ENCODE measurements around the gene MYO1A.

The MYO1A gene

DNA sequence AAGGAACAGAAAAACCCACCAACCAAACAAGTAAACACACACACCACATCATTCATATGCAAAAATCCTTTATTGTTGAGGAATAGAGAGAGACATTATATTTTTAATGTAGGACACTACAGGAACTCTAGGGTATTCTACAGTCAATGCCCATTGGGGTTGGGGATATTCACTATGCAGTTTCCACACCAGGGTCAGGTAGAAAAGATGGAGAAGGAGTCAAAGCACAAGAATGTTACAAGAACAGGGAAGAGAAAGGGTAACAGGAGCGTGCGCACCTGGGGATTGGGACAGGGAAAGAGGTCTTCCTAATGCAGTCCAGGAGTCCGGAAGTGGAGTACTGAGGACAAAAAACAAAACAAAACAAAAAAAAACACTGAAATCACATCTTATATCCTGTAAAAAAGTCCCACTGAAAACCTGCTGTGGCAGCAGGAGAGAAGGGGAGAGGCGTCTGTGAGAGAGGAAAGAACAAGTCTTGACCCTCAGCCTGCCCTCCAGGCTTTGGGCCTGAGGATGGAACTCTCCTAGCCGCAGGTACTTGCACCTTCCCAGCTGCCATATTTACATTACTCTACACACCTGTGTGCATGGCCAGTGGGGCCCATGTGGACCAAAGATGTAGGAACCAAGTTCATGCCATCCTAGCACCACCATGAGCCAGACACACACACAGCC lies 39.8 kb downstream of the MYO1A start:
- DNase-seq (ENCODE audit: extremely low read depth, low read depth): no peak
- TF ChIP-seq CTCF (IDR thresholded peaks at IDR 0.05; ENCODE audit: low read depth, low read length): no peak

GRCh38 chr12:57008178-57008577 lies 41.8 kb downstream of the MYO1A start:
- peak; percentile 75 for TF ChIP-seq CTCF (IDR thresholded peaks at IDR 0.05; ENCODE audit: low read depth, low read length)
- DNase-seq (ENCODE audit: extremely low read depth, low read depth): peak; percentile 37

- no peak for DNase-seq (ENCODE audit: extremely low read depth, low read depth)
- no peak for TF ChIP-seq CTCF (IDR thresholded peaks at IDR 0.05; ENCODE audit: low read depth, low read length)
Observed at GRCh38 chr12:57006809-57007475, 43.0 kb downstream of the MYO1A start.

DNA sequence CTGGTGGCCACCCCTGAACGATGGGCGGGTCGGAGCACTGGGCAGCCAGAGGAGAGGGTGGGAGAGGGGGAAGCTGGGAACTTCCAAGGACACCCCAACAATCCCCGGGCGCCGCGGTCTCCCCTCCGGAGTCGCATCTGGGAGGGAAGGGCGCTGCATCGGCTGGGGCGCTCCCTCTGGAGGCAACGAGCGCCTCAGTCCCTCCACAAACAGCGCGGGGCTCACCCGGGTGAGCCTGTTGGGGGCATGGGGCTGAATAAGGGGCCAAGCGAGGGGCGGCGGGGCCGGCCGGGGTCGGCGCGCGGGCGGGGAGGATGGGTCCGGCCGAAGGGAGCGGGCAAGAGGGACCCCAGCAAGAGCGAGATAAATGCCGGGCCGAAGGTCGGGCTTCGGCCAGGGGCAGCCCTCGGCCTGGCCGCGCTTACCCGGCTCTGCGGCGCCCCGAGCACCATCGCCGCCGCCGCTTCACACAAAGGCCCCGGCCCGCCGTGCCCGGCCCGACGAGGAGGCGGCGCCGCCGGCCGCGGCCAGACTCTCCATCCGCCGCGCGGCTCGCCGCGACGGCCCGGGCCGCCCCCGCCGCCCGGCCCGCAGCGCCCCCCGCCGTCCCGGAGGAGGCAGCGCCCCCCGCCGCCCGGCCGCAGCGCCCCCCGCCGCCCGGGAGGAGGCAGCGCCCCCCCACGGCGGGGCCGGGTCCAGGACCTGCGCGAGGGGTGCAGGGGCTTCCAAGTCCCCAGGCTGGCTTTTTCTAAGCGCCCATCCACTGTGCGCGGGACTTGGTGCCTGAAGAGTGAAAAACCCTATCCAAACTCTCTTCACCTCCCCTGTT lies 43.7 kb downstream of the MYO1A start, which contains the start of gene ZBTB39:
Gene ZBTB39, minus strand, starts transcription at position 567 of the 829 bp plus-strand sequence. CDS start 1,629 bp downstream, outside the sequence.
- TF ChIP-seq CTCF (IDR thresholded peaks at IDR 0.05; ENCODE audit: low read depth, low read length): peak; percentile 38
- no peak for DNase-seq (ENCODE audit: extremely low read depth, low read depth)

DNA sequence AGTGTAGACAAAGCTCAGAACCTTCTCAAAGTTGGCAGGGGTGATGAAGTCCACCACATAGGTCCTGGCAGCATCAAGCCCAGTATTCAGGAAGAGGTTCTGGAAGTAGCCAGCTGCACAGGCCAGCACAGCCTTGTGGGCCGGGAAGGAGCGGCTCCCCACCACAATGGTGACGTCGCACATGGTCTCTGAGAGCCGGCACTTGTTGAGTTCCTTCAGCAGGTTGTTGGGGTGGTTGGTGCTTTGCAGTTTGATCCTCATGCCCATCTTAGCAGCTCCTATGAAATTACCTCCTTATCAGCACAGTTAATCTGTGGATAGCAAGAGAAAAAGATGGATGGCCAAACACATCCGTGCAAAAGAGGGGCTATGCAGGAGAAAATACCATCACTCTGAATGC lies 45.3 kb downstream of the MYO1A start:
- DNase-seq (ENCODE audit: extremely low read depth, low read depth): no peak
- no peak for TF ChIP-seq CTCF (IDR thresholded peaks at IDR 0.05; ENCODE audit: low read depth, low read length)

GRCh38 chr12:57003395-57003794 lies 46.5 kb downstream of the MYO1A start:
- DNase-seq (ENCODE audit: extremely low read depth, low read depth): no peak
- TF ChIP-seq CTCF (IDR thresholded peaks at IDR 0.05; ENCODE audit: low read depth, low read length): no peak
